DND-41 (cell line): ENCODE data around the gene AFAP1L1.

ENCODE experiments used
- ATAC-seq: fragments of 200-7000 bp; cut with Tn5 transposase; 3 replicates; pipeline ENCODE4 v1.9.1; 2021; ENCODE audit warnings: low read depth; ENCODE audit not compliant: insufficient read depth
- DNase-seq: peaks from one replicate; pipeline ENCODE4 v3.0.0-alpha.2; 2020
- H2AFZ ChIP-seq: 2 replicates; pipeline ENCODE4 v1.6.0; 2012; ENCODE audit warnings: low read depth, low read length
- H3K27ac ChIP-seq: 2 replicates; pipeline ENCODE4 v1.5.1; 2012; ENCODE audit warnings: low read length, inconsistent platforms
- H3K27me3 ChIP-seq: fragments of 200-600 bp; sonication (generic); 2 replicates; pipeline ENCODE4 v1.6.0; 2012; ENCODE audit warnings: low read length, mild to moderate bottlenecking, inconsistent platforms; ENCODE audit not compliant: insufficient read depth, poor library complexity
- H3K36me3 ChIP-seq: 2 replicates; pipeline ENCODE4 v1.5.1; 2012; ENCODE audit warnings: low read length, inconsistent platforms; ENCODE audit not compliant: insufficient read depth
- H3K4me1 ChIP-seq: 2 replicates; pipeline ENCODE4 v1.5.1; 2012; ENCODE audit warnings: mild to moderate bottlenecking, low read length; ENCODE audit not compliant: insufficient read depth
- H3K4me2 ChIP-seq: 2 replicates; pipeline ENCODE4 v1.6.0; 2012; ENCODE audit warnings: mild to moderate bottlenecking, moderate library complexity, low read length, inconsistent platforms; ENCODE audit not compliant: insufficient read depth
- H3K4me3 ChIP-seq, 2 experiments: fragments of 200-600 bp in 1 of 2; shearing (Covaris generic) in 1 of 2; 2 replicates each; pipeline ENCODE4 v1.5.1; 2012 to 2016; ENCODE audit warnings: inconsistent platforms in 2 of 2, low read length in 2 of 2, mild to moderate bottlenecking in 2 of 2, low read depth in 1 of 2, moderate library complexity in 1 of 2
- H3K79me2 ChIP-seq: 2 replicates; pipeline ENCODE4 v1.6.0; 2012; ENCODE audit warnings: low read length, inconsistent platforms; ENCODE audit not compliant: insufficient read depth
- H3K9ac ChIP-seq: 2 replicates; pipeline ENCODE4 v1.6.0; 2012; ENCODE audit warnings: low read depth, mild to moderate bottlenecking, inconsistent platforms, low read length, moderate library complexity
- H3K9me3 ChIP-seq: 2 replicates; pipeline ENCODE4 v1.5.1; 2012; ENCODE audit warnings: low read length, moderate library complexity, mild to moderate bottlenecking, inconsistent platforms; ENCODE audit not compliant: insufficient read depth, severe bottlenecking
- H4K20me1 ChIP-seq: 2 replicates; pipeline ENCODE4 v1.6.0; 2012; ENCODE audit warnings: low read length; ENCODE audit not compliant: insufficient read depth
- CTCF ChIP-seq: IDR thresholded peaks from 2 replicates; pipeline ENCODE4 v1.5.1; 2012; ENCODE audit warnings: borderline replicate concordance, low read length, moderate library complexity, mild to moderate bottlenecking; ENCODE audit not compliant: poor library complexity, severe bottlenecking; ENCODE audit errors: extremely low read depth
- EZH2 ChIP-seq: IDR thresholded peaks from 3 replicates; pipeline ENCODE4 v1.6.1; 2012; ENCODE audit warnings: borderline replicate concordance, low read depth, mild to moderate bottlenecking, moderate library complexity, low read length, inconsistent platforms; ENCODE audit not compliant: severe bottlenecking

The AFAP1L1 gene

DNA sequence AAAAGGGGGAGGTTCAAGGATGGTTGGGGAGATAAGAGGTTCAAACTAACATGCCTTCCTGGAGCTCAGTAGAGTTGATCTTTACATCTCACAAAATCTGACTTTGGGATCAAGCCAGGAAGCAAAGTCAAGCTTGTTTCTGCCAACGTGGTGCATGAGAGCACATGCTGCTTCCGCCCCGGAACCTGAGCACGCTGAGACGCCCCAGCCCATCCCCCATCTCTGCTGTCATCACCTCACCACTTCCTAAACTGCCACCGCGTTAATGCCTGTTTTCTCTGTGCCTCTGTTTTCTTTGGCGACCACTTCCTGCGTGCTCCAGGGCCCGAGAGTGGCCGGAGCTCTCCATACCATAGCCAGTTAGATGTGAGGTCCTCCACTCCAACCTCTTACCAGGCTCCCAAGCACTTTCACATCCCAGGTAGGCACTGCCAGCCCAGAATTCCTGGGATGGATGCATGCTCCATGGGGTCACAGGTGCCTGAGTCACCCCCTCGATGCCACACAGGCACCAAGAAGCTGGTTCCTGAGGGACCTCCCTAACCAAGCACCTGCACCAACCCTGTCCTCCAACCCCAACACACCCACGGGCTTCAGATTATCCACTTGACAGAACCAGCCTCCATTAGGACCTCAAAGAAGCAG lies 31.2 kb upstream of the AFAP1L1 start:
- no peaks in the 10 kb centered on the region for H3K79me2 ChIP-seq
- TF ChIP-seq CTCF, result no peak
- TF ChIP-seq EZH2, result no peak
- no peaks in the 10 kb centered on the region for H3K9me3 ChIP-seq
- no peak overlapping the region for H3K27ac ChIP-seq
- H3K4me3 ChIP-seq, result no peak overlapping the region
- H3K9ac ChIP-seq, result no peak overlapping the region
- ATAC-seq (no peak), DNase-seq (no peak)
- no peaks in the 10 kb centered on the region for H4K20me1 ChIP-seq
- H3K27me3 ChIP-seq, result peaks cover 14% of the 10 kb centered on the region
- no peak overlapping the region for H3K4me2 ChIP-seq
- H3K36me3 ChIP-seq, result no peaks in the 10 kb centered on the region
- H2AFZ ChIP-seq, result no peak overlapping the region
- no peaks in the 10 kb centered on the region for H3K4me1 ChIP-seq

- no peak for DNase-seq
- H3K4me3 ChIP-seq, result no peak overlapping the region
- H3K9me3 ChIP-seq, result no peaks in the 10 kb centered on the region
- TF ChIP-seq EZH2 (no peak), CTCF (no peak)
- peaks cover 14% of the 10 kb centered on the region for H3K27me3 ChIP-seq
- H3K4me2 ChIP-seq, result no peak overlapping the region
- H3K4me1 ChIP-seq, result no peaks in the 10 kb centered on the region
- ATAC-seq, result no peak
- H3K27ac ChIP-seq, result no peak overlapping the region
- H3K36me3 ChIP-seq, result no peaks in the 10 kb centered on the region
- no peak overlapping the region for H2AFZ ChIP-seq
- no peaks in the 10 kb centered on the region for H3K79me2 ChIP-seq
- no peaks in the 10 kb centered on the region for H4K20me1 ChIP-seq
- no peak overlapping the region for H3K9ac ChIP-seq
Measured at GRCh38 chr5:149242339-149242738, 29.3 kb upstream of the AFAP1L1 start.

DNA sequence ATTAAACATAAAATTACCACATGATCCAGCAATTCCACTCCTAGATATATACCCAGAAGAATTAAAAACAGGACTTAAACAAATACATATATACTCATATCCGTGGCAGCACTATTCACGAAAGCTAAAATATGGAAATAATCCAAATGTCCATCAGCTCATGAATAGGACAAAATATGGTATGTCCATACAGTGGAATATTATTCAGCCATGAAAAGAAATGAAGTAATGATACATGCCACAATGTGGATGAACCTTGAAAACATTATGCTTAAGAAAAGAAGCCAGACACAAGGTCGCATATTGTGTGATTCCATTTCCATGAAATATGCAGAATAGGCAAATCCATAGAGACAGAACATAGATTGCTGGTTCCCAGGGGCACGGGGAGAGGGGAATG lies 24.8 kb upstream of the AFAP1L1 start:
- Histone ChIP-seq H3K9me3 (no peaks in the 10 kb centered on the region), H2AFZ (no peak overlapping the region), H3K27ac (no peak overlapping the region), H3K4me3 (no peak overlapping the region), H3K4me2 (no peak overlapping the region), H4K20me1 (no peaks in the 10 kb centered on the region), H3K4me1 (no peaks in the 10 kb centered on the region), H3K9ac (no peak overlapping the region), H3K27me3 (peaks cover 11% of the 10 kb centered on the region), H3K36me3 (no peaks in the 10 kb centered on the region), H3K79me2 (no peaks in the 10 kb centered on the region)
- no peak for TF ChIP-seq EZH2
- TF ChIP-seq CTCF, result no peak
- DNase-seq (no peak), ATAC-seq (no peak)

DNA sequence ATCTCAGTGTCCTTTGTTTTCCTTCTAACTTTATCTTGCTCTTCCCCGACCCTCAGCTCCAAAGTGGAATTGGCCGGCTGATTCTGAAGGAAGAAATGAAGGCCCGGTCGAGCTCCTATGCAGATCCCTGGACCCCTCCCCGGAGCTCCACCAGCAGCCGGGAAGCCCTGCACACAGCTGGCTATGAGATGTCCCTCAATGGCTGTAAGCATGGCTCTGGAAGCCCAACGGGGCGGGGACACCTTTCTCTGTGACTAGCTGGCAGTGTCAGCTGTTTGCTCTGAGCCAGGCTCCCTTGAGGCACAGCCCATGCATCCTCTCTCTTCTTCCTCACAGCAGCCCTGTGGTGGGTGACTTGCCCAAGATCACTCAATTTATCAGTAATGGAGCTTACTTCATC lies 23.9 kb upstream of the AFAP1L1 start:
- Histone ChIP-seq H4K20me1 (no peaks in the 10 kb centered on the region), H3K36me3 (no peaks in the 10 kb centered on the region), H3K79me2 (no peaks in the 10 kb centered on the region), H3K27ac (no peak overlapping the region), H3K9me3 (no peaks in the 10 kb centered on the region), H3K4me1 (no peaks in the 10 kb centered on the region), H3K4me3 (no peak overlapping the region), H3K9ac (no peak overlapping the region), H3K27me3 (peaks cover 7% of the 10 kb centered on the region), H3K4me2 (no peak overlapping the region), H2AFZ (no peak overlapping the region)
- ATAC-seq, result no peak
- TF ChIP-seq EZH2 (no peak), CTCF (no peak)
- no peak for DNase-seq
